Colonic mucosa (tissue), 4 donors: ENCODE data around the gene GLI3. TPM values are rescaled to one million over a fixed set of nuclear protein-coding genes. Genes with fewer than 3 reads are reported as not detected.

Source experiments
- DNase-seq: peaks from one replicate; pipeline ENCODE4 v3.0.0-alpha.2; 2020
- H3K27ac ChIP-seq: fragments of 200-600 bp; one replicate; pipeline ENCODE4 v1.8.0; 2021
- H3K27me3 ChIP-seq: fragments of 200-600 bp; one replicate; pipeline ENCODE4 v1.8.0; 2021
- H3K36me3 ChIP-seq: fragments of 200-600 bp; one replicate; pipeline ENCODE4 v1.8.0; 2021
- H3K4me1 ChIP-seq: fragments of 200-600 bp; one replicate; pipeline ENCODE4 v1.8.0; 2021; ENCODE audit warnings: mild to moderate bottlenecking
- H3K4me3 ChIP-seq: fragments of 200-600 bp; one replicate; pipeline ENCODE4 v1.8.0; 2021
- H3K9ac ChIP-seq, 2 donors: one replicate each; pipeline ENCODE4 v1.7.0; 2013; ENCODE audit warnings: control low read depth in 2 of 2, low read depth in 2 of 2, low read length in 2 of 2
- H3K9me3 ChIP-seq: fragments of 200-600 bp; one replicate; pipeline ENCODE4 v1.8.0; 2021
- intact Hi-C: fragments of 100-400 bp; cut with DNase I; formaldehyde crosslinking; loops from one replicate; pipeline ENCODE4 v1.14.1; 2022
- total RNA-seq, 2 donors: library from RNA; stranded (reverse); fragmentation: NEBNext Ultra II Directional in 1 of 2; extraction: Animal tissue kit (Norgen Biotek cat#: 25700) in 1 of 2; gene quantifications; one replicate each; pipeline ENCODE4 v1.2.1, GENCODE V29; 2021
- TF ChIP-seq, protein P1 (sequence below): fragments of 200-600 bp; IDR thresholded peaks from one replicate; pipeline ENCODE4 v1.8.0; 2022; ENCODE audit warnings: antibody characterized with exemption, mild to moderate bottlenecking
- donor health status: healthy.
- donor health status: DM: no; HTN: no; CAD: no.
- donor health status: DM: no; HTN: no; CAD: no.

The GLI3 gene
- total RNA-seq, 2 donors from 2014 or later, result 1.8 to 8.0 TPM

DNA sequence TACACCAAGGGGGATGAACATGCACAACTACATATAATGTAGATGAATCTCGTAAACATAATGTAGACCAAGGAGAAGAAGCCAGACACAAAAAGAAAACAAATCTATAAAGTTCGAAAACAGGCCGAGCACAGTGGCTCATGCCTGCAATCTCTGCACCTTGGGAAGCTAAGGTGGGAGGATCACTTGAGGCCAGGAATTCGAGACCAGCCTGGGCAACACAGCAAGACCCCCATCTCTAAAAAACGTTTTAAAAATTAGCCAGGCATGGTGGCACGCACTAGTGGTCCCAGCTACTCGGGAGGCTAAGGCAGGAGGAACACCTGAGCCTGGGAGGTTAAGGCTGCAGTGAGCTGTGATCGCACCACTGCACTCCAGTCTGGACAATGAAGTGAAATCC lies 68.5 kb downstream of the GLI3 start:
- Histone ChIP-seq H3K9ac (no peak overlapping the region), H3K4me3 (no peak overlapping the region), H3K27ac (no peak overlapping the region), H3K36me3 (no peaks in the 10 kb centered on the region), H3K9me3 (no peaks in the 10 kb centered on the region), H3K4me1 (no peaks in the 10 kb centered on the region), H3K27me3 (no peaks in the 10 kb centered on the region)
- no peak for DNase-seq
- intact Hi-C loops, result no loop called here
- TF ChIP-seq, protein P1, sequence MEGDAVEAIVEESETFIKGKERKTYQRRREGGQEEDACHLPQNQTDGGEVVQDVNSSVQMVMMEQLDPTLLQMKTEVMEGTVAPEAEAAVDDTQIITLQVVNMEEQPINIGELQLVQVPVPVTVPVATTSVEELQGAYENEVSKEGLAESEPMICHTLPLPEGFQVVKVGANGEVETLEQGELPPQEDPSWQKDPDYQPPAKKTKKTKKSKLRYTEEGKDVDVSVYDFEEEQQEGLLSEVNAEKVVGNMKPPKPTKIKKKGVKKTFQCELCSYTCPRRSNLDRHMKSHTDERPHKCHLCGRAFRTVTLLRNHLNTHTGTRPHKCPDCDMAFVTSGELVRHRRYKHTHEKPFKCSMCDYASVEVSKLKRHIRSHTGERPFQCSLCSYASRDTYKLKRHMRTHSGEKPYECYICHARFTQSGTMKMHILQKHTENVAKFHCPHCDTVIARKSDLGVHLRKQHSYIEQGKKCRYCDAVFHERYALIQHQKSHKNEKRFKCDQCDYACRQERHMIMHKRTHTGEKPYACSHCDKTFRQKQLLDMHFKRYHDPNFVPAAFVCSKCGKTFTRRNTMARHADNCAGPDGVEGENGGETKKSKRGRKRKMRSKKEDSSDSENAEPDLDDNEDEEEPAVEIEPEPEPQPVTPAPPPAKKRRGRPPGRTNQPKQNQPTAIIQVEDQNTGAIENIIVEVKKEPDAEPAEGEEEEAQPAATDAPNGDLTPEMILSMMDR, result no peak

DNA sequence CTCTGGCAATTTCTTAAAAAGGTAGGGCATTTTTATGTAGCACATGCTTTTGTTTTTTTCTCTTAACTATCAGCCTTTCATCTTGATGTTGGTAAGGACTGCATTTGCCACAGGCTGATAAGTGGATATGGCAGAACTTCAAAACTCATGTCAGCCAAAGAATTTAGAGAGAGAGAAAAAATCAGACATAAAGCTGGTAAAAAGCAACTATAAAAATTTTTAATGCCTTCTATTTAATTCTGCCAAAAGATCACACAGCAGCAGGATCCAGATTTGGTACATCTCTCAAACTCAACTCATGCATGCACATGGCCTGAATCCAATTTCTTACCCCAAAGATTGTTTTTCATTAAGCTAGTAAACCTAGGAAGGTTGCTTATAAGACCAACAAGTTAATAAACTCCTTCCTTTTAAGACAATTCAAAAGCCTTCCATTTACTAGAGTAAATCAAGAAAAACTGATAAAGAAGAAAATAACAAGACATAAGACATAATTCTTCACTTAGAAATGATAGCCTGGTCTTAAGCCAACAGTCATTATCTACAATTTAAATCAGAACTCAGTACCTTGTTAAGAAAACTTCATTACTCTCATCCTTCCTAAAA lies 69.3 kb downstream of the GLI3 start:
- no peak overlapping the region for H3K27ac ChIP-seq
- no peaks in the 10 kb centered on the region for H3K36me3 ChIP-seq
- no peak overlapping the region for H3K4me3 ChIP-seq
- DNase-seq, result no peak
- intact Hi-C loops, result no loop called here
- H3K9me3 ChIP-seq, result no peaks in the 10 kb centered on the region
- H3K27me3 ChIP-seq, result no peaks in the 10 kb centered on the region
- H3K9ac ChIP-seq, result no peak overlapping the region
- TF ChIP-seq, protein P1, result no peak
- no peaks in the 10 kb centered on the region for H3K4me1 ChIP-seq

- H3K9me3 ChIP-seq, result no peaks in the 10 kb centered on the region
- no peak overlapping the region for H3K27ac ChIP-seq
- H3K27me3 ChIP-seq, result no peaks in the 10 kb centered on the region
- TF ChIP-seq, protein P1, result no peak
- no peak overlapping the region for H3K9ac ChIP-seq
- H3K36me3 ChIP-seq, result no peaks in the 10 kb centered on the region
- H3K4me3 ChIP-seq, result no peak overlapping the region
- H3K4me1 ChIP-seq, result no peaks in the 10 kb centered on the region
- DNase-seq, result no peak
- intact Hi-C loops, result no loop called here
Observed at GRCh38 chr7:42167206-42167605, 69.8 kb downstream of the GLI3 start.

GRCh38 chr7:42164881-42165428 lies 72.1 kb downstream of the GLI3 start:
- H3K9ac ChIP-seq, result no peak overlapping the region
- intact Hi-C loops, result no loop called here
- no peaks in the 10 kb centered on the region for H3K4me1 ChIP-seq
- H3K27ac ChIP-seq, result no peak overlapping the region
- H3K9me3 ChIP-seq, result no peaks in the 10 kb centered on the region
- no peak for DNase-seq
- no peaks in the 10 kb centered on the region for H3K27me3 ChIP-seq
- TF ChIP-seq, protein P1, result no peak
- no peak overlapping the region for H3K4me3 ChIP-seq
- no peaks in the 10 kb centered on the region for H3K36me3 ChIP-seq

DNA sequence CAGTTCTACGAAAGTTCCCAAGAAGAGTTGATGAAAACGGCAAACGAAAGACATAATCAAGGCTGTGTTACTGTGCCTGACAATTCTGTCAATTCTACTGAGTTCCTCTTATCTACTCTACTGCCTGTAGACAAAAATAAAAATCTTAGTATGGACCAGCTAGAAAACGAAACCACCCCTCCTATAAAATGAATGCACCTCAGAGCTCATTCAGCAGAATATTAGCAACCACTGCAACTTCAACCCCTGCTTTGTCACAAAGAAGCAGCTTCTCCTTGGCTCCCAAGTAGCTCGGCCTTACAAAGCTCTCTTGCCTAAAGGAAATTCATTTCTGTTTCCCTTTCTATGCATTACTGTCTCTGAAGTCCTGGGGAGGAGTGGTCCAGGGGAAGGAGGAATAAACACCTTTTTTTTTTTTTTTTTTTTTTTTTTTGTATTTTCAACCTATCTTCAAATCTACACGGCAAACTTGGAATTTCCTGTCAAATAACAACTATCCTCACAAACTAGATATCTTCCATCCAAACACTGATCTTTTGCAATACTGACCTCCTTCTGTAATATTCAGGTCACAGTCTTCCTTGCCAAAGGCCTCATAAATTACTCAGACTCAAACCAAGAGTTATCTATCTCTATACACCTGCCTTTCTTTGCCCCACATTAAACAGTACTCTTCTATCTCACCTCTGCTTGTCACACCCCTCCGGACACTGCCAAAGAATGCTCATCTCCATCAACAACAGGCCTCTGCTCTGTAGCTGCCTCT lies 74.3 kb downstream of the GLI3 start:
- Histone ChIP-seq H3K9me3 (no peaks in the 10 kb centered on the region), H3K27ac (no peak overlapping the region), H3K9ac (no peak overlapping the region), H3K4me3 (no peak overlapping the region), H3K36me3 (no peaks in the 10 kb centered on the region), H3K27me3 (no peaks in the 10 kb centered on the region), H3K4me1 (no peaks in the 10 kb centered on the region)
- no peak for DNase-seq
- TF ChIP-seq, protein P1, result no peak
- intact Hi-C loops, result no loop called here
